Mesendoderm (in vitro differentiated cells): ENCODE measurements around the gene MTUS2. TPM values are rescaled to one million over a fixed set of nuclear protein-coding genes. Genes with fewer than 3 reads are reported as not detected.

Source experiments
- small RNA-seq: library from polyadenylated mRNA; stranded (forward); fragments of <200 nt; extraction: miRNeasy Mini kit (QIAGEN cat#:217004); gene quantifications from one replicate; pipeline ENCODE3, GENCODE V24; 2013; ENCODE audit not compliant: insufficient read depth

The MTUS2 gene

Small RNA genes within 50 kb of the gene (small RNA-seq; reads per million reads assigned to genes)
- gene AL359741.1: not detected
